Endothelial cell of umbilical vein (primary cell): ENCODE measurements around the gene CDYL. TPM values are rescaled to one million over a fixed set of nuclear protein-coding genes. Genes with fewer than 3 reads are reported as not detected.
"Not testable (repeated sequence)": the region's sequence is repeated elsewhere in the genome, so short reads cannot be mapped to it uniquely, and the experiment has no call there.

Source experiments
- BruUV-seq: library from RNA; stranded (reverse); fragments of 400-500 nt; replicated peaks from 2 replicates; lab custom pipeline; 2021; lab: Mats Ljungman, UMichigan
- CTCF ChIA-PET: fragments of 300-600, 350-600 bp; sonication (Branson Sonifier 250); formaldehyde crosslinking; loops from one replicate; lab custom pipeline; 2021; ENCODE audit warnings: antibody characterized with exemption, inconsistent platforms; lab: Charles Lee
- POLR2A ChIA-PET: fragments of 300-600, 350-600 bp; sonication (Branson Sonifier 250); formaldehyde crosslinking; loops from one replicate; lab custom pipeline; 2021; ENCODE audit warnings: antibody characterized with exemption, inconsistent platforms; lab: Charles Lee
- DNase-seq: peaks from one replicate; pipeline ENCODE4 v3.0.0-alpha.2; 2011; ENCODE audit warnings: low read depth, low spot score
- FAIRE-seq: peaks from 2 replicates; lab custom pipeline; 2011; peaks lifted over from hg19 to GRCh38; lab: Jason Lieb, UNC
- H2AFZ ChIP-seq: 2 replicates; pipeline ENCODE4 v1.6.0; 2012; ENCODE audit warnings: low read depth, low read length, control low read depth, inconsistent platforms
- H3K27ac ChIP-seq: 2 replicates; pipeline ENCODE4 v1.5.1; 2011; ENCODE audit warnings: low read depth, mild to moderate bottlenecking, control low read depth, low read length, moderate library complexity; ENCODE audit not compliant: insufficient read depth
- H3K27me3 ChIP-seq, 2 experiments: 2 replicates each; pipeline versions ENCODE4 v1.6.0 to v1.6.1; 2011; ENCODE audit warnings: low read length in 2 of 2, mixed read lengths in 1 of 2; ENCODE audit not compliant: control insufficient read depth in 2 of 2, insufficient read depth in 2 of 2
- H3K36me3 ChIP-seq, 2 experiments: 2 replicates in 1 of 2; 3 replicates in 1 of 2; pipeline ENCODE4 v1.5.1; 2011; ENCODE audit warnings: low read length in 2 of 2, mild to moderate bottlenecking in 1 of 2, moderate library complexity in 1 of 2; ENCODE audit not compliant: control insufficient read depth in 2 of 2, insufficient read depth in 2 of 2; ENCODE audit errors: extremely low read depth in 1 of 2
- H3K4me1 ChIP-seq: 3 replicates; pipeline ENCODE4 v1.5.1; 2011; ENCODE audit warnings: mild to moderate bottlenecking, low read length; ENCODE audit not compliant: control insufficient read depth, insufficient read depth; ENCODE audit errors: extremely low read depth
- H3K4me2 ChIP-seq: 2 replicates; pipeline ENCODE4 v1.6.1; 2011; ENCODE audit warnings: low read length, control low read depth, mixed read lengths; ENCODE audit not compliant: insufficient read depth
- H3K4me3 ChIP-seq, 3 experiments: fragments of 200-600 bp in 1 of 3; sonication (generic), shearing (Covaris generic) in 1 of 3; replicated peaks in 1 of 3; 2 replicates each; pipeline ENCODE4 v1.5.1; 2011 to 2016; ENCODE audit warnings: control low read depth in 3 of 3, low read length in 3 of 3, mild to moderate bottlenecking in 2 of 3, inconsistent platforms in 1 of 3, low read depth in 1 of 3, moderate library complexity in 1 of 3; ENCODE audit not compliant: insufficient read depth in 1 of 3
- H3K79me2 ChIP-seq: 2 replicates; pipeline ENCODE4 v1.6.0; 2012; ENCODE audit warnings: low read length, inconsistent platforms; ENCODE audit not compliant: control insufficient read depth, insufficient read depth
- H3K9ac ChIP-seq: replicated peaks from 2 replicates; pipeline ENCODE3; 2011; ENCODE audit warnings: low read length, control low read depth; ENCODE audit not compliant: insufficient read depth; ENCODE audit errors: extremely low read depth
- H3K9me1 ChIP-seq: replicated peaks from 3 replicates; pipeline ENCODE4 v1.6.0; 2011; ENCODE audit warnings: mild to moderate bottlenecking, low read length; ENCODE audit not compliant: control insufficient read depth, insufficient read depth; ENCODE audit errors: extremely low read depth
- H3K9me3 ChIP-seq: replicated peaks from 2 replicates; pipeline ENCODE4 v1.5.1; 2012; ENCODE audit warnings: low read length, inconsistent platforms; ENCODE audit not compliant: control insufficient read depth, insufficient read depth
- H4K20me1 ChIP-seq: replicated peaks from 2 replicates; pipeline ENCODE3; 2011; ENCODE audit warnings: mild to moderate bottlenecking, low read length; ENCODE audit not compliant: control insufficient read depth, insufficient read depth; ENCODE audit errors: extremely low read depth
- CTCF ChIP-seq, 2 donors: IDR thresholded peaks; 1 replicate in 1 of 2; 2 replicates in 1 of 2; pipeline ENCODE4 v1.5.1; 2011; ENCODE audit warnings: low read length in 2 of 2, mild to moderate bottlenecking in 2 of 2, moderate library complexity in 2 of 2, control low read depth in 1 of 2, inconsistent platforms in 1 of 2, low read depth in 1 of 2; ENCODE audit not compliant: insufficient read depth in 1 of 2; ENCODE audit errors: extremely low read depth in 1 of 2
- EZH2 ChIP-seq: IDR thresholded peaks from 2 replicates; pipeline ENCODE4 v1.6.1; 2012; ENCODE audit warnings: borderline replicate concordance, low read depth, mild to moderate bottlenecking, moderate library complexity, low read length, inconsistent platforms; ENCODE audit not compliant: severe bottlenecking
- FOS ChIP-seq: IDR thresholded peaks from 2 replicates; pipeline ENCODE4 v1.6.1; 2011; ENCODE audit warnings: mild to moderate bottlenecking, low read length, moderate library complexity, borderline replicate concordance; ENCODE audit not compliant: insufficient read depth
- GATA2 ChIP-seq: IDR thresholded peaks from 2 replicates; pipeline ENCODE4 v1.7.0; 2011; ENCODE audit warnings: low read depth, mild to moderate bottlenecking, moderate library complexity, mixed read lengths, low read length; ENCODE audit not compliant: insufficient read length, insufficient read depth
- JUN ChIP-seq: IDR thresholded peaks from 2 replicates; pipeline ENCODE4 v1.6.1; 2011; ENCODE audit warnings: borderline replicate concordance, low read depth; ENCODE audit not compliant: insufficient read length, insufficient read depth
- MAX ChIP-seq: IDR thresholded peaks from 2 replicates; pipeline ENCODE4 v1.6.1; 2011; ENCODE audit not compliant: insufficient read depth, insufficient read length
- MYC ChIP-seq: IDR thresholded peaks from one replicate; pipeline ENCODE4 v1.6.1; 2011; ENCODE audit warnings: mild to moderate bottlenecking, low read depth, low read length
- POLR2A ChIP-seq: IDR thresholded peaks from 2 replicates; pipeline ENCODE4 v1.6.1; 2012; ENCODE audit warnings: low read depth, mild to moderate bottlenecking, control low read depth, low read length
- POLR2AphosphoS5 ChIP-seq: IDR thresholded peaks from 2 replicates; pipeline ENCODE4 v1.6.1; 2012; ENCODE audit warnings: low read depth, mild to moderate bottlenecking, control low read depth, low read length, moderate library complexity; ENCODE audit not compliant: insufficient read depth
- dilution Hi-C: fragments of 300-500 bp; cut with MboI; formaldehyde crosslinking; loops from one replicate; pipeline ENCODE4 v1.15.0; 2019; ENCODE audit warnings: low sequenced_read_pairs; ENCODE audit not compliant: extremely low pct_ligation_motif_present
- intact Hi-C: fragments of 100-400 bp; cut with micrococcal nuclease; formaldehyde crosslinking; loops from one replicate; pipeline ENCODE4 v1.10.0; 2022
- polyA plus RNA-seq, 4 experiments: library from polyadenylated mRNA; depleted of rRNA in 3 of 4; stranded (reverse) in 3 of 4; unstranded in 1 of 4; fragments of >200 nt; gene quantifications; 2 replicates each; pipeline versions ENCODE4 v1.2.1 to v1.2.3, GENCODE V29; 2011 to 2012; ENCODE audit warnings: missing spikeins in 1 of 4
- total RNA-seq: library from RNA; stranded (reverse); gene quantifications from 2 replicates; pipeline ENCODE4 v1.2.3, GENCODE V29; 2021

Gene CDYL
- total and polyA plus RNA-seq, 2 donors (not counting 3 experiments of a cell fraction or from before 2014, with no cell fraction given), result 10.2 to 35.6 TPM

- H3K9me1 ChIP-seq, result no peaks in the 10 kb centered on the region
- no peak for DNase-seq
- no peaks in the 10 kb centered on the region for H3K4me1 ChIP-seq
- H4K20me1 ChIP-seq, result peaks cover 2% of the 10 kb centered on the region
- POLR2A ChIA-PET, result no interaction called here
- intact Hi-C loops (no loop called here), dilution Hi-C loops (no loop called here)
- BruUV-seq, result no TSS peak
- H3K36me3 ChIP-seq, result no peaks in the 10 kb centered on the region
- no peak overlapping the region for H3K9ac ChIP-seq
- H2AFZ ChIP-seq, result no peak overlapping the region
- H3K4me3 ChIP-seq, result no peak overlapping the region
- no peak overlapping the region for H3K27ac ChIP-seq
- no peaks in the 10 kb centered on the region for H3K9me3 ChIP-seq
- no peak overlapping the region for H3K4me2 ChIP-seq
- no peaks in the 10 kb centered on the region for H3K27me3 ChIP-seq
- CTCF ChIA-PET, result no interaction called here
- peaks cover 28% of the 10 kb centered on the region for H3K79me2 ChIP-seq
- TF ChIP-seq FOS (no peak), EZH2 (no peak), GATA2 (no peak), POLR2AphosphoS5 (no peak), MAX (no peak), MYC (no peak), POLR2A (no peak), JUN (no peak), CTCF (IDR thresholded peaks at IDR 0.05; ENCODE audit: extremely low read depth in 1 of 2, insufficient read depth in 1 of 2, low read depth in 1 of 2, low read length in 2 of 2) (no peak)
- FAIRE-seq, result no peak
Observed at GRCh38 chr6:4864519-4864918, 88.3 kb downstream of the CDYL start.

GRCh38 chr6:4865006-4865405 is 88.8 kb downstream of the CDYL start:
- H3K27me3 ChIP-seq, H3K9me1 ChIP-seq, dilution Hi-C loops, H3K9me3 ChIP-seq, H4K20me1 ChIP-seq, H3K4me2 ChIP-seq, H3K9ac ChIP-seq, CTCF ChIA-PET, intact Hi-C loops, FAIRE-seq, H3K27ac ChIP-seq, POLR2A ChIA-PET, H2AFZ ChIP-seq, BruUV-seq, DNase-seq, H3K4me3 ChIP-seq, H3K36me3 ChIP-seq, H3K4me1 ChIP-seq: not testable (repeated sequence)
- H3K79me2 ChIP-seq, result peaks cover 29% of the 10 kb centered on the region
